ENCODE results near the gene GFY. TPM values are rescaled to one million over a fixed set of nuclear protein-coding genes. Genes with fewer than 3 reads are reported as not detected.

GFY gene
- total and polyA plus RNA-seq, 12 donors, result not detected

- no peak overlapping the region for H3K27ac ChIP-seq
- H3K27me3 ChIP-seq, result peaks cover 85% of the 10 kb centered on the region
- intact Hi-C loops (cut with DNase I), result no loop called here
- no peak for TF ChIP-seq POLR2A (IDR thresholded peaks at IDR 0.05)
- TF ChIP-seq, protein P1, sequence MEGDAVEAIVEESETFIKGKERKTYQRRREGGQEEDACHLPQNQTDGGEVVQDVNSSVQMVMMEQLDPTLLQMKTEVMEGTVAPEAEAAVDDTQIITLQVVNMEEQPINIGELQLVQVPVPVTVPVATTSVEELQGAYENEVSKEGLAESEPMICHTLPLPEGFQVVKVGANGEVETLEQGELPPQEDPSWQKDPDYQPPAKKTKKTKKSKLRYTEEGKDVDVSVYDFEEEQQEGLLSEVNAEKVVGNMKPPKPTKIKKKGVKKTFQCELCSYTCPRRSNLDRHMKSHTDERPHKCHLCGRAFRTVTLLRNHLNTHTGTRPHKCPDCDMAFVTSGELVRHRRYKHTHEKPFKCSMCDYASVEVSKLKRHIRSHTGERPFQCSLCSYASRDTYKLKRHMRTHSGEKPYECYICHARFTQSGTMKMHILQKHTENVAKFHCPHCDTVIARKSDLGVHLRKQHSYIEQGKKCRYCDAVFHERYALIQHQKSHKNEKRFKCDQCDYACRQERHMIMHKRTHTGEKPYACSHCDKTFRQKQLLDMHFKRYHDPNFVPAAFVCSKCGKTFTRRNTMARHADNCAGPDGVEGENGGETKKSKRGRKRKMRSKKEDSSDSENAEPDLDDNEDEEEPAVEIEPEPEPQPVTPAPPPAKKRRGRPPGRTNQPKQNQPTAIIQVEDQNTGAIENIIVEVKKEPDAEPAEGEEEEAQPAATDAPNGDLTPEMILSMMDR (IDR thresholded peaks at IDR 0.05), result no peak
- WGBS, 4 donors, result 41 to 47% (median 44%) methylated on average over 2 to 12 of the region's 12 CpGs
- H3K4me1 ChIP-seq (replicated peaks in 1 of 2), result peaks cover 0 to 20% of the 10 kb centered on the region in 2 donors
- no peaks in the 10 kb centered on the region for H3K36me3 ChIP-seq (replicated peaks in 1 of 2)
- H3K9me3 ChIP-seq (replicated peaks in 1 of 3), result no peaks in the 10 kb centered on the region
- H3K4me3 ChIP-seq, result no peak overlapping the region
- DNase-seq, result no peak
Measured at GRCh38 chr19:49427339-49427738, 2.2 kb downstream of the GFY start.

GRCh38 chr19:49427855-49428546 lies 2.8 kb downstream of the GFY start:
- no peaks in the 10 kb centered on the region for H3K9me3 ChIP-seq (replicated peaks in 1 of 3)
- intact Hi-C loops (cut with DNase I), result no loop called here
- 0 to 3% (median 2%) methylated on average over 5 to 45 of the region's 45 CpGs for WGBS, 4 donors
- H3K36me3 ChIP-seq (replicated peaks in 1 of 2), result no peaks in the 10 kb centered on the region
- TF ChIP-seq POLR2A (IDR thresholded peaks at IDR 0.05), result no peak
- TF ChIP-seq, protein P1 (IDR thresholded peaks at IDR 0.05), result no peak
- peaks cover 85% of the 10 kb centered on the region for H3K27me3 ChIP-seq
- no peak for DNase-seq
- no peak overlapping the region for H3K4me3 ChIP-seq
- H3K4me1 ChIP-seq (replicated peaks in 1 of 2), result peaks cover 0 to 13% of the 10 kb centered on the region in 2 donors
- no peak overlapping the region for H3K27ac ChIP-seq

DNA sequence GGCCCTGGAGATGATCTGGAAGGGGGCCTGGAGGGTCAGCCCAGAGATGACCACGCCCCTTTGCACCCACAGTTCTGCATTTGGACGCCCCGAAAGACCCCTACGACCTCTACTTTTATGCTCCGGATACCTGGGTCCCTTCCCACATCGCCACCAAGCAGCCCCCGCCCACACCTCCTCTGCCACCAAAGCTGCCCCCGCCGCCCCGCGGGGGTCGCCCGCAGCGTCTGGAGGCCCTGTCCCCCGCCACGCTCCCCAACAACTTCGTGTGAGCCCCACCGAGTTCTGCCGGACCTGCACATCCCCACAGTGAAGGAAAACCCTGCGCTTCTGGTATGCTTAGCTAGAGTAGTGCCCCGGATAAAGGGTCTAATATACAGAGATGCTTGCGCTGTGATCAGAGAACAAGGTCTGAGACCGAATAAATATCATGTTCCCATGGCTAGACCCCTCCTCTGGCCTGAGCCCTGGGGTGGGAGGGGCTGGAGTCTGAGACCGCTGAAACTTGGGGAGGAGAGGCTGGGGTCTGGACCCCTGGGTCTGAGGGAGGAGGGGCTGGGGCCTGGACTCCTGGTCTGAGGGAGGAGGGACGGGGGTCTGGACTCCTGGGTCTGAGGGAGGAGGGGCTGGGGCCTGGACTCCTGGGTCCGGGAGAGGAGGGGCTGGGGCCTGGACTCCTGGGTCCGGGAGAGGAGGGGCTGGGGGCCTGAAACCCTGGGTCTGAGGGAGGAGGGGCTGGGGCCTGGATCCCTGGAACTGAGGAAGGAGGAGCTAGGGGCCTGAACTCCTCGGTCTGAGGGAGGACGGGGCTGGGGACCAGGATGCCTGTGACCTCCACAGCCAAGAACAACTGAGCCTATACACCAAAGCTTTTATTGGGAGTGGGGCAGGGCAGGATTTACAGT lies 3.6 kb downstream of the GFY start:
- no peaks in the 10 kb centered on the region for H3K9me3 ChIP-seq (replicated peaks in 1 of 3)
- no peaks in the 10 kb centered on the region for H3K36me3 ChIP-seq (replicated peaks in 1 of 2)
- peaks cover 85% of the 10 kb centered on the region for H3K27me3 ChIP-seq
- DNase-seq, result no peak
- TF ChIP-seq, protein P1 (IDR thresholded peaks at IDR 0.05), result no peak
- no peak for TF ChIP-seq POLR2A (IDR thresholded peaks at IDR 0.05)
- no peak overlapping the region for H3K4me3 ChIP-seq
- intact Hi-C loops (cut with DNase I), result no loop called here
- H3K27ac ChIP-seq, result no peak overlapping the region
- H3K4me1 ChIP-seq (replicated peaks in 1 of 2), result peaks cover 0 to 6% of the 10 kb centered on the region in 2 donors
- 11 to 15% (median 13%) methylated on average over 8 to 29 of the region's 29 CpGs for WGBS, 4 donors

- H3K27me3 ChIP-seq, result peaks cover 82% of the 10 kb centered on the region
- no peaks in the 10 kb centered on the region for H3K9me3 ChIP-seq (replicated peaks in 1 of 3)
- no peak overlapping the region for H3K27ac ChIP-seq
- 56 to 75% (median 69%) methylated on average over 3 to 9 of the region's 9 CpGs for WGBS, 4 donors
- no peaks in the 10 kb centered on the region for H3K36me3 ChIP-seq (replicated peaks in 1 of 2)
- DNase-seq, result no peak
- H3K4me3 ChIP-seq, result no peak overlapping the region
- intact Hi-C loops (cut with DNase I), result no loop called here
- H3K4me1 ChIP-seq (replicated peaks in 1 of 2), result peaks cover 0 to 6% of the 10 kb centered on the region in 2 donors
- TF ChIP-seq, protein P1 (IDR thresholded peaks at IDR 0.05), result no peak
- TF ChIP-seq POLR2A (IDR thresholded peaks at IDR 0.05), result no peak
Measured at GRCh38 chr19:49430172-49430677, 5.0 kb downstream of the GFY start.

All from adrenal gland (tissue), 12 donors.